ENCODE measurements around the gene RGS16. TPM values are rescaled to one million over a fixed set of nuclear protein-coding genes. Genes with fewer than 3 reads are reported as not detected.

Gene RGS16
- total and polyA plus RNA-seq, 9 of the 15 experiments (the other 6 are each of a cell fraction or from before 2014, with no cell fraction given) = 0.07 to 0.55 (median 0.36) TPM

DNA sequence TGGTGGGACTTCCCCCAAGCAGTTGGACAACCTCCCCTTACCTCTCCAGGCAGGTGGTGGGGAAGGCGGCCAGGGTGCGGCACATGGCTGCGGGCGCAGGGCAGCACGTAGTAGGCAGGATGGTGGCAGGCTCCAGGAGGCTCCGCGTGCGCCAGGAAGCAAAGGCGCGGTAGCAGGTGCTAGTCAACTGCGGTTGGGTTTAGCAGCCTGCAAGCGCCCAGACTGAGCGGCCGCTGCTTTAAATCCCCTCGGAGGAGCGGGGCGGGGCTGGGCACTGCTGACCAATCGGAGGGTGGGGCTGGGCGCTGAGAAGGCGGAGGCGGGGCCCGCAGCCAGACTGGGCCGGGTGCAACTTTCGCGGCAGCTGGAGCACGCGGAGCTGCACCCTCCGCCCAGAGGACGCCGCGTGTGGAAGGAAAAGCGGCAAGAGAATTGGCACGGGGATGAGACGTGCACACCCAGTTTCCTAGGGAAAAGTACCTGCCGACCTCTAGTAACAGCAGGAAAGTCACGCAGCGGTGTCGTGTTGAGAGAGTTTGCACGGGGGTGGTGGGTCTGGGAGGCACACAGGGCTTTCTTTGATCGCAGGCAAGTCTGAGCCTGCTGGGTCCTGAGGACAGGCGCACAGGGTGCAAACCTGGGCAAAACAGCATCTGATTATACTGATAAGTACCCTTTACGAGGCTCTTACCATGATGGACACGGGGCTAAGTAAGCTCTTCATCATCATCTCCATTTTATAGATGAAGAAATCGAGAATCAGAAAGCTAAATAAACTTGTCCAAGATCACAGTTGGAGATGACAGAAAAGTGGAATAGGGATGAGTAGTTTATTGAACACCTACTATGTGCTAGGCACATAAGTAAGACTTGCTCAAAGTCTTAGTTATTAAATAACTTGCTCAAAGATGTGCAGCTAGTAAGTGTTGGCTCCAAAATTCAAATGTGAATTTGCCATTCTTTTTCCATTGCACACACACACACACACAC is at the start of gene RGS16 (continued):
- TF ChIP-seq MED1 (CRISPR knock-in tag; IDR thresholded peaks at IDR 0.05; ENCODE audit: borderline replicate concordance) (no peak), CAMTA2 (CRISPR knock-in tag; conservative IDR thresholded peaks at IDR 0.05) (no peak), KDM4B (IDR thresholded peaks at IDR 0.05; ENCODE audit: borderline replicate concordance in 2 of 2, low read depth in 1 of 2) (no peak), TAL1 (IDR thresholded peaks at IDR 0.05) (no peak), MIER1 (IDR thresholded peaks at IDR 0.05; ENCODE audit: low read depth) (no peak), KLF10 (CRISPR knock-in tag; IDR thresholded peaks at IDR 0.05) (no peak), DDX20 (tag; IDR thresholded peaks at IDR 0.05; ENCODE audit: low read depth) (no peak), ZKSCAN1 (IDR thresholded peaks at IDR 0.05; ENCODE audit: low read depth, low read length) (peak; percentile 89), BCOR (IDR thresholded peaks at IDR 0.05) (peak; percentile 51; the same call in 1 of the 2 replicates), ZNF311 (CRISPR knock-in tag; IDR thresholded peaks at IDR 0.05) (peak; percentile 50; the same call in 1 of the 2 replicates), ZNF217 (CRISPR knock-in tag; IDR thresholded peaks at IDR 0.05) (no peak)
- TF ChIP-seq, protein P1, sequence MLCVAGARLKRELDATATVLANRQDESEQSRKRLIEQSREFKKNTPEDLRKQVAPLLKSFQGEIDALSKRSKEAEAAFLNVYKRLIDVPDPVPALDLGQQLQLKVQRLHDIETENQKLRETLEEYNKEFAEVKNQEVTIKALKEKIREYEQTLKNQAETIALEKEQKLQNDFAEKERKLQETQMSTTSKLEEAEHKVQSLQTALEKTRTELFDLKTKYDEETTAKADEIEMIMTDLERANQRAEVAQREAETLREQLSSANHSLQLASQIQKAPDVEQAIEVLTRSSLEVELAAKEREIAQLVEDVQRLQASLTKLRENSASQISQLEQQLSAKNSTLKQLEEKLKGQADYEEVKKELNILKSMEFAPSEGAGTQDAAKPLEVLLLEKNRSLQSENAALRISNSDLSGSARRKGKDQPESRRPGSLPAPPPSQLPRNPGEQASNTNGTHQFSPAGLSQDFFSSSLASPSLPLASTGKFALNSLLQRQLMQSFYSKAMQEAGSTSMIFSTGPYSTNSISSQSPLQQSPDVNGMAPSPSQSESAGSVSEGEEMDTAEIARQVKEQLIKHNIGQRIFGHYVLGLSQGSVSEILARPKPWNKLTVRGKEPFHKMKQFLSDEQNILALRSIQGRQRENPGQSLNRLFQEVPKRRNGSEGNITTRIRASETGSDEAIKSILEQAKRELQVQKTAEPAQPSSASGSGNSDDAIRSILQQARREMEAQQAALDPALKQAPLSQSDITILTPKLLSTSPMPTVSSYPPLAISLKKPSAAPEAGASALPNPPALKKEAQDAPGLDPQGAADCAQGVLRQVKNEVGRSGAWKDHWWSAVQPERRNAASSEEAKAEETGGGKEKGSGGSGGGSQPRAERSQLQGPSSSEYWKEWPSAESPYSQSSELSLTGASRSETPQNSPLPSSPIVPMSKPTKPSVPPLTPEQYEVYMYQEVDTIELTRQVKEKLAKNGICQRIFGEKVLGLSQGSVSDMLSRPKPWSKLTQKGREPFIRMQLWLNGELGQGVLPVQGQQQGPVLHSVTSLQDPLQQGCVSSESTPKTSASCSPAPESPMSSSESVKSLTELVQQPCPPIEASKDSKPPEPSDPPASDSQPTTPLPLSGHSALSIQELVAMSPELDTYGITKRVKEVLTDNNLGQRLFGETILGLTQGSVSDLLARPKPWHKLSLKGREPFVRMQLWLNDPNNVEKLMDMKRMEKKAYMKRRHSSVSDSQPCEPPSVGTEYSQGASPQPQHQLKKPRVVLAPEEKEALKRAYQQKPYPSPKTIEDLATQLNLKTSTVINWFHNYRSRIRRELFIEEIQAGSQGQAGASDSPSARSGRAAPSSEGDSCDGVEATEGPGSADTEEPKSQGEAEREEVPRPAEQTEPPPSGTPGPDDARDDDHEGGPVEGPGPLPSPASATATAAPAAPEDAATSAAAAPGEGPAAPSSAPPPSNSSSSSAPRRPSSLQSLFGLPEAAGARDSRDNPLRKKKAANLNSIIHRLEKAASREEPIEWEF (CRISPR knock-in tag; IDR thresholded peaks at IDR 0.05) = no peak
- TF ChIP-seq, protein P2, sequence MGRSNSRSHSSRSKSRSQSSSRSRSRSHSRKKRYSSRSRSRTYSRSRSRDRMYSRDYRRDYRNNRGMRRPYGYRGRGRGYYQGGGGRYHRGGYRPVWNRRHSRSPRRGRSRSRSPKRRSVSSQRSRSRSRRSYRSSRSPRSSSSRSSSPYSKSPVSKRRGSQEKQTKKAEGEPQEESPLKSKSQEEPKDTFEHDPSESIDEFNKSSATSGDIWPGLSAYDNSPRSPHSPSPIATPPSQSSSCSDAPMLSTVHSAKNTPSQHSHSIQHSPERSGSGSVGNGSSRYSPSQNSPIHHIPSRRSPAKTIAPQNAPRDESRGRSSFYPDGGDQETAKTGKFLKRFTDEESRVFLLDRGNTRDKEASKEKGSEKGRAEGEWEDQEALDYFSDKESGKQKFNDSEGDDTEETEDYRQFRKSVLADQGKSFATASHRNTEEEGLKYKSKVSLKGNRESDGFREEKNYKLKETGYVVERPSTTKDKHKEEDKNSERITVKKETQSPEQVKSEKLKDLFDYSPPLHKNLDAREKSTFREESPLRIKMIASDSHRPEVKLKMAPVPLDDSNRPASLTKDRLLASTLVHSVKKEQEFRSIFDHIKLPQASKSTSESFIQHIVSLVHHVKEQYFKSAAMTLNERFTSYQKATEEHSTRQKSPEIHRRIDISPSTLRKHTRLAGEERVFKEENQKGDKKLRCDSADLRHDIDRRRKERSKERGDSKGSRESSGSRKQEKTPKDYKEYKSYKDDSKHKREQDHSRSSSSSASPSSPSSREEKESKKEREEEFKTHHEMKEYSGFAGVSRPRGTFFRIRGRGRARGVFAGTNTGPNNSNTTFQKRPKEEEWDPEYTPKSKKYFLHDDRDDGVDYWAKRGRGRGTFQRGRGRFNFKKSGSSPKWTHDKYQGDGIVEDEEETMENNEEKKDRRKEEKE (IDR thresholded peaks at IDR 0.05; ENCODE audit: borderline replicate concordance in 1 of 2, control insufficient read depth in 1 of 2, low read depth in 2 of 2, low read length in 1 of 2) = no peak
- TF ChIP-seq, protein P3, sequence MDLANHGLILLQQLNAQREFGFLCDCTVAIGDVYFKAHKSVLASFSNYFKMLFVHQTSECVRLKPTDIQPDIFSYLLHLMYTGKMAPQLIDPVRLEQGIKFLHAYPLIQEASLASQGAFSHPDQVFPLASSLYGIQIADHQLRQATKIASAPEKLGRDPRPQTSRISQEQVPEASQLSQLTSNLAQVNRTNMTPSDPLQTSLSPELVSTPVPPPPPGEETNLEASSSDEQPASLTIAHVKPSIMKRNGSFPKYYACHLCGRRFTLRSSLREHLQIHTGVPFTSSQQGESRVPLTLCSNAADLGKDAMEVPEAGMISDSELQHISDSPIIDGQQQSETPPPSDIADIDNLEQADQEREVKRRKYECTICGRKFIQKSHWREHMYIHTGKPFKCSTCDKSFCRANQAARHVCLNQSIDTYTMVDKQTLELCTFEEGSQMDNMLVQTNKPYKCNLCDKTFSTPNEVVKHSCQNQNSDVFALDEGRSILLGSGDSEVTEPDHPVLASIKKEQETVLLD (IDR thresholded peaks at IDR 0.05) = no peak
- TF ChIP-seq, protein P4, sequence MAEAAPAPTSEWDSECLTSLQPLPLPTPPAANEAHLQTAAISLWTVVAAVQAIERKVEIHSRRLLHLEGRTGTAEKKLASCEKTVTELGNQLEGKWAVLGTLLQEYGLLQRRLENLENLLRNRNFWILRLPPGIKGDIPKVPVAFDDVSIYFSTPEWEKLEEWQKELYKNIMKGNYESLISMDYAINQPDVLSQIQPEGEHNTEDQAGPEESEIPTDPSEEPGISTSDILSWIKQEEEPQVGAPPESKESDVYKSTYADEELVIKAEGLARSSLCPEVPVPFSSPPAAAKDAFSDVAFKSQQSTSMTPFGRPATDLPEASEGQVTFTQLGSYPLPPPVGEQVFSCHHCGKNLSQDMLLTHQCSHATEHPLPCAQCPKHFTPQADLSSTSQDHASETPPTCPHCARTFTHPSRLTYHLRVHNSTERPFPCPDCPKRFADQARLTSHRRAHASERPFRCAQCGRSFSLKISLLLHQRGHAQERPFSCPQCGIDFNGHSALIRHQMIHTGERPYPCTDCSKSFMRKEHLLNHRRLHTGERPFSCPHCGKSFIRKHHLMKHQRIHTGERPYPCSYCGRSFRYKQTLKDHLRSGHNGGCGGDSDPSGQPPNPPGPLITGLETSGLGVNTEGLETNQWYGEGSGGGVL (CRISPR knock-in tag; IDR thresholded peaks at IDR 0.05) = no peak

Data from K562 (cell line).